Skin epidermis (tissue), 12 donors: ENCODE results near the gene QSOX2.

Source experiments
- H3K27ac ChIP-seq, 21 experiments: fragments of 200-600 bp; sonication (generic) in 11 of 21; one replicate each; pipeline ENCODE4 v1.5.0; 2020; ENCODE audit warnings: mild to moderate bottlenecking in 3 of 21, inconsistent platforms in 2 of 21, moderate library complexity in 2 of 21
- H3K4me3 ChIP-seq, 7 experiments: fragments of 200-600 bp; sonication (generic) in 2 of 7; one replicate each; pipeline ENCODE4 v1.5.0; 2020; ENCODE audit warnings: inconsistent platforms in 2 of 7, mild to moderate bottlenecking in 2 of 7, moderate library complexity in 1 of 7

The QSOX2 gene

GRCh38 chr9:136267261-136268111 is 21.9 kb upstream of the QSOX2 start:
- Histone ChIP-seq H3K27ac (peak overlapping the region in 12 of 21 experiments; percentile 3 to 82 (median 60)), H3K4me3 (peak overlapping the region; percentile 26 to 42 (median 38))

- H3K27ac ChIP-seq: peak overlapping the region in 1 of 21 experiments; percentile 82
- peak overlapping the region in 5 of 7 experiments; percentile 26 to 42 (median 38) for H3K4me3 ChIP-seq
Measured at GRCh38 chr9:136266641-136267040, 21.0 kb upstream of the QSOX2 start.

- Histone ChIP-seq H3K4me3 (no peak overlapping the region), H3K27ac (no peak overlapping the region)
Measured at GRCh38 chr9:136265561-136266355, 20.1 kb upstream of the QSOX2 start.

- no peak overlapping the region for H3K4me3 ChIP-seq
Measured at GRCh38 chr9:136264441-136265405, 19.1 kb upstream of the QSOX2 start.

GRCh38 chr9:136264031-136264430 is 18.4 kb upstream of the QSOX2 start:
- Histone ChIP-seq H3K27ac (no peak overlapping the region), H3K4me3 (no peak overlapping the region)

More at GRCh38 chr9:136264441-136265405, 19.1 kb upstream of the QSOX2 start:
- H3K27ac ChIP-seq: no peak overlapping the region

GRCh38 chr9:136262671-136263178 is 17.1 kb upstream of the QSOX2 start:
- Histone ChIP-seq H3K27ac (no peak overlapping the region), H3K4me3 (no peak overlapping the region)

GRCh38 chr9:136261686-136262430 is 16.2 kb upstream of the QSOX2 start:
- Histone ChIP-seq H3K4me3 (no peak overlapping the region), H3K27ac (no peak overlapping the region)

- no peak overlapping the region for H3K4me3 ChIP-seq
- H3K27ac ChIP-seq: no peak overlapping the region
Measured at GRCh38 chr9:136260936-136261472, 15.4 kb upstream of the QSOX2 start.

GRCh38 chr9:136260521-136260920 is 14.9 kb upstream of the QSOX2 start:
- Histone ChIP-seq H3K27ac (no peak overlapping the region), H3K4me3 (no peak overlapping the region)

GRCh38 chr9:136259836-136260235 is 14.2 kb upstream of the QSOX2 start:
- H3K4me3 ChIP-seq: no peak overlapping the region
- no peak overlapping the region for H3K27ac ChIP-seq

GRCh38 chr9:136259517-136259813 is 13.9 kb upstream of the QSOX2 start:
- H3K27ac ChIP-seq: no peak overlapping the region
- no peak overlapping the region for H3K4me3 ChIP-seq

- Histone ChIP-seq H3K27ac (no peak overlapping the region), H3K4me3 (no peak overlapping the region)
Measured at GRCh38 chr9:136258786-136259516, 13.3 kb upstream of the QSOX2 start.

- Histone ChIP-seq H3K4me3 (no peak overlapping the region), H3K27ac (no peak overlapping the region)
Measured at GRCh38 chr9:136258299-136258625, 12.7 kb upstream of the QSOX2 start.

- Histone ChIP-seq H3K27ac (no peak overlapping the region), H3K4me3 (no peak overlapping the region)
Measured at GRCh38 chr9:136257381-136258298, 12.0 kb upstream of the QSOX2 start.

- no peak overlapping the region for H3K27ac ChIP-seq
Measured at GRCh38 chr9:136255896-136256890, 10.6 kb upstream of the QSOX2 start.

GRCh38 chr9:136255166-136255538 is 9.5 kb upstream of the QSOX2 start:
- H3K27ac ChIP-seq: no peak overlapping the region

More at GRCh38 chr9:136255896-136256890, 10.6 kb upstream of the QSOX2 start:
- no peak overlapping the region for H3K4me3 ChIP-seq

More at GRCh38 chr9:136255166-136255538, 9.5 kb upstream of the QSOX2 start:
- no peak overlapping the region for H3K4me3 ChIP-seq
